ENCODE results near the gene HOXD4. TPM values are rescaled to one million over a fixed set of nuclear protein-coding genes. Genes with fewer than 3 reads are reported as not detected.

HOXD4 gene
- total RNA-seq, 1 experiment from 2014 or later = not detected

GRCh38 chr2:176114120-176114929 lies 37.0 kb upstream of the HOXD4 start:
- no peaks in the 10 kb centered on the region for H3K36me3 Mint-ChIP-seq (ENCODE audit: insufficient read depth, unreplicated experiment)
- intact Hi-C loops (cut with micrococcal nuclease; ENCODE audit: unreplicated experiment) = no loop called here
- TF ChIP-seq CTCF (IDR thresholded peaks at IDR 0.05; ENCODE audit: unreplicated experiment) = no peak
- no peaks in the 10 kb centered on the region for H3K9me3 Mint-ChIP-seq (ENCODE audit: low read depth, unreplicated experiment)
- H3K4me3 Mint-ChIP-seq (ENCODE audit: low read depth, unreplicated experiment) = no peak overlapping the region
- H3K27me3 Mint-ChIP-seq (ENCODE audit: unreplicated experiment) = peaks cover 86% of the 10 kb centered on the region
- no peaks in the 10 kb centered on the region for H3K4me1 Mint-ChIP-seq (ENCODE audit: low read depth, unreplicated experiment)
- H3K27ac Mint-ChIP-seq (ENCODE audit: unreplicated experiment) = no peak overlapping the region
- no peak for DNase-seq
- no TSS peak for BruUV-seq (replicated peaks)
- CTCF ChIA-PET = no interaction called here

GRCh38 chr2:176114930-176115625 lies 36.3 kb upstream of the HOXD4 start:
- Mint-ChIP-seq H3K36me3 (ENCODE audit: insufficient read depth, unreplicated experiment) (no peaks in the 10 kb centered on the region), H3K9me3 (ENCODE audit: low read depth, unreplicated experiment) (no peaks in the 10 kb centered on the region), H3K27me3 (ENCODE audit: unreplicated experiment) (peaks cover 88% of the 10 kb centered on the region), H3K27ac (ENCODE audit: unreplicated experiment) (no peak overlapping the region), H3K4me3 (ENCODE audit: low read depth, unreplicated experiment) (no peak overlapping the region), H3K4me1 (ENCODE audit: low read depth, unreplicated experiment) (no peaks in the 10 kb centered on the region)
- no peak for TF ChIP-seq CTCF (IDR thresholded peaks at IDR 0.05; ENCODE audit: unreplicated experiment)
- CTCF ChIA-PET = no interaction called here
- no peak for DNase-seq
- BruUV-seq (replicated peaks) = no TSS peak
- intact Hi-C loops (cut with micrococcal nuclease; ENCODE audit: unreplicated experiment) = no loop called here

- H3K4me1 Mint-ChIP-seq (ENCODE audit: low read depth, unreplicated experiment) = no peaks in the 10 kb centered on the region
- no TSS peak for BruUV-seq (replicated peaks)
- no peak for TF ChIP-seq CTCF (IDR thresholded peaks at IDR 0.05; ENCODE audit: unreplicated experiment)
- no peak within 1 kb of the TSS for H3K27ac Mint-ChIP-seq (ENCODE audit: unreplicated experiment)
- no peaks in the 10 kb centered on the region for H3K9me3 Mint-ChIP-seq (ENCODE audit: low read depth, unreplicated experiment)
- CTCF ChIA-PET = no interaction called here
- DNase-seq = no peak
- peaks cover 93% of the 10 kb centered on the region for H3K27me3 Mint-ChIP-seq (ENCODE audit: unreplicated experiment)
- no peak within 1 kb of the TSS for H3K4me3 Mint-ChIP-seq (ENCODE audit: low read depth, unreplicated experiment)
- intact Hi-C loops (cut with micrococcal nuclease; ENCODE audit: unreplicated experiment) = no loop called here
- no peaks in the 10 kb centered on the region for H3K36me3 Mint-ChIP-seq (ENCODE audit: insufficient read depth, unreplicated experiment)
Measured at GRCh38 chr2:176115883-176116813, 35.2 kb upstream of the HOXD4 start, which contains the start of gene HOXD10. Gene HOXD10 (plus strand): TSS chr2:176116778. CDS start chr2:176116834, 56 bp downstream.

- H3K36me3 Mint-ChIP-seq (ENCODE audit: insufficient read depth, unreplicated experiment) = no peaks in the 10 kb centered on the region
- intact Hi-C loops (cut with micrococcal nuclease; ENCODE audit: unreplicated experiment) = no loop called here
- no peaks in the 10 kb centered on the region for H3K9me3 Mint-ChIP-seq (ENCODE audit: low read depth, unreplicated experiment)
- DNase-seq = no peak
- peaks cover 82% of the 10 kb centered on the region for H3K27me3 Mint-ChIP-seq (ENCODE audit: unreplicated experiment)
- H3K27ac Mint-ChIP-seq (ENCODE audit: unreplicated experiment) = no peak overlapping the region
- CTCF ChIA-PET = no interaction called here
- no TSS peak for BruUV-seq (replicated peaks)
- TF ChIP-seq CTCF (IDR thresholded peaks at IDR 0.05; ENCODE audit: unreplicated experiment) = no peak
- H3K4me1 Mint-ChIP-seq (ENCODE audit: low read depth, unreplicated experiment) = no peaks in the 10 kb centered on the region
- H3K4me3 Mint-ChIP-seq (ENCODE audit: low read depth, unreplicated experiment) = no peak overlapping the region
Measured at GRCh38 chr2:176117162-176117822, 34.1 kb upstream of the HOXD4 start.

All from Calu3 (cell line).